Right renal pelvis (tissue), 4 donors: Measurements from ENCODE around the gene GLIS2. TPM values are rescaled to one million over a fixed set of nuclear protein-coding genes. Genes with fewer than 3 reads are reported as not detected.

Source experiments
- DNase-seq, 4 donors: peaks; one replicate each; pipeline ENCODE4 v3.0.0-alpha.2; 2013; ENCODE audit warnings: low read depth in 4 of 4, low spot score in 3 of 4, missing footprints in 1 of 4
- polyA plus RNA-seq, 4 donors: library from polyadenylated mRNA; unstranded; fragments of 120-200 nt; gene quantifications; one replicate each; pipeline ENCODE4 v1.2.1, GENCODE V29; 2013; ENCODE audit not compliant: insufficient read length in 4 of 4

The GLIS2 gene
- polyA plus RNA-seq, 4 donors: 41.2 to 55.1 (median 42.4) TPM

GRCh38 chr16:4318967-4319366, 3.1 kb downstream of the GLIS2 start:
- no peak for DNase-seq

- DNase-seq: no peak
Observed at GRCh38 chr16:4319454-4320421, 3.9 kb downstream of the GLIS2 start.

GRCh38 chr16:4320571-4321137, 4.8 kb downstream of the GLIS2 start:
- DNase-seq: no peak

GRCh38 chr16:4321286-4322120, 5.6 kb downstream of the GLIS2 start:
- no peak for DNase-seq

- DNase-seq: no peak
Observed at GRCh38 chr16:4322121-4323052, 6.5 kb downstream of the GLIS2 start.

- DNase-seq: no peak
Observed at GRCh38 chr16:4323071-4323844, 7.4 kb downstream of the GLIS2 start.

GRCh38 chr16:4323845-4324488, 8.1 kb downstream of the GLIS2 start:
- DNase-seq: no peak

- DNase-seq: no peak
Observed at GRCh38 chr16:4324492-4325252, 8.8 kb downstream of the GLIS2 start.

- DNase-seq: no peak
Observed at GRCh38 chr16:4325253-4325758, 9.4 kb downstream of the GLIS2 start.

- no peak for DNase-seq
Observed at GRCh38 chr16:4327386-4328045, 11.6 kb downstream of the GLIS2 start.

- DNase-seq: peak in 1 of 4 donors; percentile 73
Observed at GRCh38 chr16:4328046-4328781, 12.3 kb downstream of the GLIS2 start.

GRCh38 chr16:4328782-4329775, 13.2 kb downstream of the GLIS2 start:
- DNase-seq: no peak

- no peak for DNase-seq
Observed at GRCh38 chr16:4330277-4330874, 14.5 kb downstream of the GLIS2 start.

GRCh38 chr16:4332083-4332482, 16.2 kb downstream of the GLIS2 start:
- no peak for DNase-seq
